HG02981 (cell line): ENCODE data around the gene ZFR2.
"Not testable (repeated sequence)": the region's sequence is repeated elsewhere in the genome, so short reads cannot be mapped to it uniquely, and the experiment has no call there.

Source experiments
- ATAC-seq: cut with Tn5 transposase; IDR thresholded peaks from one replicate; pipeline ENCODE4 v1.9.1; 2021; ENCODE audit warnings: mild to moderate bottlenecking, moderate library complexity; ENCODE audit not compliant: unreplicated experiment

Gene ZFR2

GRCh38 chr19:3874695-3875094 lies 5.9 kb upstream of the ZFR2 start:
- ATAC-seq = not testable (repeated sequence)

GRCh38 chr19:3873151-3873550 lies 4.3 kb upstream of the ZFR2 start:
- ATAC-seq = no peak

GRCh38 chr19:3867971-3868769 lies 668 bp downstream of the ZFR2 start:
- ATAC-seq = no peak

- no peak for ATAC-seq
These were observed 1.8 kb downstream of the ZFR2 start for GRCh38 chr19:3866910-3867638.

GRCh38 chr19:3863648-3864047 lies 5.2 kb downstream of the ZFR2 start:
- no peak for ATAC-seq

- ATAC-seq = no peak
These were observed 5.9 kb downstream of the ZFR2 start for GRCh38 chr19:3862826-3863500.

- ATAC-seq = no peak
These were observed 8.3 kb downstream of the ZFR2 start for GRCh38 chr19:3860499-3860898.

- no peak for ATAC-seq
These were observed 11.3 kb downstream of the ZFR2 start for GRCh38 chr19:3857449-3858003.

GRCh38 chr19:3855320-3855719 lies 13.5 kb downstream of the ZFR2 start:
- ATAC-seq = no peak

- ATAC-seq = no peak
These were observed 16.1 kb downstream of the ZFR2 start for GRCh38 chr19:3852614-3853254.

- ATAC-seq = no peak
These were observed 16.7 kb downstream of the ZFR2 start for GRCh38 chr19:3852177-3852511.

- ATAC-seq = no peak
These were observed 17.3 kb downstream of the ZFR2 start for GRCh38 chr19:3851254-3852176.

- no peak for ATAC-seq
These were observed 18.4 kb downstream of the ZFR2 start for GRCh38 chr19:3850320-3850972.

GRCh38 chr19:3849787-3850186 lies 19.1 kb downstream of the ZFR2 start:
- ATAC-seq = no peak

- no peak for ATAC-seq
These were observed 19.7 kb downstream of the ZFR2 start for GRCh38 chr19:3849092-3849491.

GRCh38 chr19:3844596-3844995 lies 24.2 kb downstream of the ZFR2 start:
- no peak for ATAC-seq

- no peak for ATAC-seq
These were observed 25.9 kb downstream of the ZFR2 start for GRCh38 chr19:3842948-3843347.

GRCh38 chr19:3840804-3841203 lies 28.0 kb downstream of the ZFR2 start:
- ATAC-seq = no peak

- ATAC-seq = no peak
These were observed 28.9 kb downstream of the ZFR2 start for GRCh38 chr19:3839941-3840340.

- ATAC-seq = no peak
These were observed 30.2 kb downstream of the ZFR2 start for GRCh38 chr19:3838661-3839060.
